Superior temporal gyrus (tissue), 1 donor: Measurements from ENCODE around the gene PDS5A.
"Not testable (repeated sequence)": the region's sequence is repeated elsewhere in the genome, so short reads cannot be mapped to it uniquely, and the experiment has no call there.

ENCODE experiments used
- DNase-seq: peaks from one replicate; pipeline ENCODE4 v3.0.0-alpha.2; 2016; ENCODE audit errors: extremely low spot score

PDS5A gene, protein sequence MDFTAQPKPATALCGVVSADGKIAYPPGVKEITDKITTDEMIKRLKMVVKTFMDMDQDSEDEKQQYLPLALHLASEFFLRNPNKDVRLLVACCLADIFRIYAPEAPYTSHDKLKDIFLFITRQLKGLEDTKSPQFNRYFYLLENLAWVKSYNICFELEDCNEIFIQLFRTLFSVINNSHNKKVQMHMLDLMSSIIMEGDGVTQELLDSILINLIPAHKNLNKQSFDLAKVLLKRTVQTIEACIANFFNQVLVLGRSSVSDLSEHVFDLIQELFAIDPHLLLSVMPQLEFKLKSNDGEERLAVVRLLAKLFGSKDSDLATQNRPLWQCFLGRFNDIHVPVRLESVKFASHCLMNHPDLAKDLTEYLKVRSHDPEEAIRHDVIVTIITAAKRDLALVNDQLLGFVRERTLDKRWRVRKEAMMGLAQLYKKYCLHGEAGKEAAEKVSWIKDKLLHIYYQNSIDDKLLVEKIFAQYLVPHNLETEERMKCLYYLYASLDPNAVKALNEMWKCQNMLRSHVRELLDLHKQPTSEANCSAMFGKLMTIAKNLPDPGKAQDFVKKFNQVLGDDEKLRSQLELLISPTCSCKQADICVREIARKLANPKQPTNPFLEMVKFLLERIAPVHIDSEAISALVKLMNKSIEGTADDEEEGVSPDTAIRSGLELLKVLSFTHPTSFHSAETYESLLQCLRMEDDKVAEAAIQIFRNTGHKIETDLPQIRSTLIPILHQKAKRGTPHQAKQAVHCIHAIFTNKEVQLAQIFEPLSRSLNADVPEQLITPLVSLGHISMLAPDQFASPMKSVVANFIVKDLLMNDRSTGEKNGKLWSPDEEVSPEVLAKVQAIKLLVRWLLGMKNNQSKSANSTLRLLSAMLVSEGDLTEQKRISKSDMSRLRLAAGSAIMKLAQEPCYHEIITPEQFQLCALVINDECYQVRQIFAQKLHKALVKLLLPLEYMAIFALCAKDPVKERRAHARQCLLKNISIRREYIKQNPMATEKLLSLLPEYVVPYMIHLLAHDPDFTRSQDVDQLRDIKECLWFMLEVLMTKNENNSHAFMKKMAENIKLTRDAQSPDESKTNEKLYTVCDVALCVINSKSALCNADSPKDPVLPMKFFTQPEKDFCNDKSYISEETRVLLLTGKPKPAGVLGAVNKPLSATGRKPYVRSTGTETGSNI (N-terminal part only)

DNA sequence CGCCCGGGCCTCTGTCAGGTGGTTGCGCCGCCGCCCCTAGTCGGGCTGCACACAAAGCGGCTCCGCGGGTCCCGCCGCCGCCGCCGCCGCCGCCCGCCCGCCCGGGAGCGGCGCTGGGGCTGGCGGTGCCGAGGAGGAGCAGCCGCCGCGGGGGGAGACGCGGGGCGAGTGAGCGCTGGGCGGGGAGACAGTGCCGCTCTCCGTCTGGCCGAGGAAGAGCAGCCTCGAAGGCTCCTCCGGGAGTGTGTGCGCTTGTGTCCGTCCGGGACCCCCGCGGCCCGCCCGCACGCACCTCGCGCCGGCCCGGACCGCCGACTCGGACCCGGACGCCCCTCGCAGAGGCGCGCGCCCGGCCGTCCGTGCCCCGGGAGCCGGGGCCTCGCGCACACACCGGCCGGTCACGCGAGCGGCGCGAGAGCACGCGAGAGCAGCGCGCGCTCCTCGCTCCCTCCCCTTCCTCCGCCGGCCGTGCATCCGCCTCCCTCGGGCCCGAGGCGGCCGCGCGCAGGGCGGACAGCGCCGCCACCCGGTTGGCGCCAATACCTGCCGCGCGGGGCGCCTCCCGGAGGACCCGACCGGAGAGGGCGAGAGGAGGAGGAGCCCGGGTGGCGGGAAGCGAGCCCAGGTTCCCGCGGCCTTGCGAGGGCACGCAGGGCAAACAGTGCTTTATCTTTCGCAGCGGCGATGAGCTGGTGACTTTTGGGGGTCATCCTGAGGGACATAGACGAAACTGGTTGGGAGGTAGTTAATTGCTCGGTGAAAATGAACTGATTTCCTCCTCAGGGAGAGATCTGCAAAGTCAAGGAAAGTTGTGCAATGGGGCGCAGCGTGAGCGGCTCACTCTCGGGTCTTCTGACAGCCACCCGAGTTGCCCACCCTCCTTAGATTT lies at the start of gene PDS5A:
Gene PDS5A, minus strand, starts transcription at position 423 of the 889 bp plus-strand sequence. CDS start 1,334 bp downstream, outside the sequence.
- DNase-seq: peak; percentile 87

DNA sequence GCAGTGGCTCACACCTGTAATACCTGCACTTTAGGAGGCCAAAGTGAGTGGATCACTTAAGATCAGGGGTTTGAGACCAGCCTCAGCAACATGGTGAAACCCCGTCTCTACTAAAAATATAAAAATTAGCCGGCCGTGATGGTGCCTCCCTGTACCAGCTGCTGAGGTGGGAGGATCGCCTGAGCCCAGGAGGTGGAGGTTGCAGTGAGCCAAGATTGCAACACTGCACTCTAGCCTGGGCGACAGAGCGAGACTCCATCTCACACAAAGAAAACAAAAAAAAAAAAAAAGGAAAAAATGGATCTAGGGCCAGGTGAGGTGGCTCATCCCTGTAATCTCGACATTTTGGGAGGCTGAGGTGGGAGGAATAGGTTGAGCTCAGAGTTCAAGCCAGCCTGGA lies 46.3 kb upstream of the PDS5A start:
- DNase-seq: not testable (repeated sequence)

DNA sequence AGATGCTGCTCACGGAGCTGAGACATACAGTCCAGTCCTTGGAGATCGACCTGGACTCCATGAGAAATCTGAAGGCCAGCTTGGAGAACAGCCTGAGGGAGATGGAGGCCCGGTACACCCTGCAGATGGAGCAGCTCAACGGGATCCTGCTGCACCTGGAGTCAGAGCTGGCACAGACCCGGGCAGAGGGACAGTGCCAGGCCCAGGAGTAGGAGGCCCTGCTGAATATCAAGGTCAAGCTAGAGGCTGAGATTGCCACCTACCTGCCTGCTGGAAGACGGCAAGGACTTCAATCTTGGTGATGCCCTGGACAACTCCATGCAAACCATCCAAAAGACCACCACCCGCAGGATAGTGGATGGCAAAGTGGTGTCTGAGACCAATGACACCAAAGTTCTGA lies 43.4 kb upstream of the PDS5A start:
- not testable (repeated sequence) for DNase-seq

DNA sequence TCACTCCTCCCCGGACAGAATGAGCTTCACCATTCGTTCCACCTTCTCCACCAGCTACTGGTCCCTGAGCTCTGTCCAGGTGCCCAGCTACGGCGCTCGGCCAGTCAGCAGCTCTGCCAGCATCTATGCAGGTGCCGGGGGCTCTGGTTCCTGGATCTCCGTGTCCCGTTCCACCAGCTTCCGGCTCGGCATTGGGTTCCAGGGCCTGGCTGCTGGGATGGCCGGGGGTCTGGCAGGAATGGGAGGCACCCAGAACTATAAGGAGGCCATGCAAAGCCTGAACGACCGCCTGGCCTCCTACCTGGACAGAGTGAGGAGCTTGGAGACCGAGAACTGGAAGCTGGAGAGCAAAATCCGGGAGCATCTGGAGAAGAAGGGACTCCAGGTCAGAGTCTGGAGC lies 42.5 kb upstream of the PDS5A start:
- DNase-seq: no peak

DNA sequence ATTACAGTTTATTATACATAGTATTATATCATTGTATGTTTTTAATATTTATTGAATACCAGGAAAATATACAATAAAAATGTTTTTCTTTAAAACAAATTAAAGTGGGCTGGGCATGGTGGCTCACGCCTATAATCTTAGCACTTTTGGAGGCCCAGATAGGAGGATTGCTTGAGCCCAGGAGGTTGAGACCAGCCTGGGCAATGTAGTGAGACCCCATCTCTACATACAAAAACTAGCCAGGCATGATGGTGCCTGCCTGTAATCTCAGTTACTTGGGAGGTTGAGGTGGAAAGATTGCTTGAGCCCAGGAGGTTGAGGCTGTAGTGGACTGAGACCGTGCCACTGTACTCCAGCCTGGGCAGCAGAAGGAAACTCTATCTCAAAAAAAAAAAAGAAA lies 38.3 kb upstream of the PDS5A start:
- DNase-seq: no peak

DNA sequence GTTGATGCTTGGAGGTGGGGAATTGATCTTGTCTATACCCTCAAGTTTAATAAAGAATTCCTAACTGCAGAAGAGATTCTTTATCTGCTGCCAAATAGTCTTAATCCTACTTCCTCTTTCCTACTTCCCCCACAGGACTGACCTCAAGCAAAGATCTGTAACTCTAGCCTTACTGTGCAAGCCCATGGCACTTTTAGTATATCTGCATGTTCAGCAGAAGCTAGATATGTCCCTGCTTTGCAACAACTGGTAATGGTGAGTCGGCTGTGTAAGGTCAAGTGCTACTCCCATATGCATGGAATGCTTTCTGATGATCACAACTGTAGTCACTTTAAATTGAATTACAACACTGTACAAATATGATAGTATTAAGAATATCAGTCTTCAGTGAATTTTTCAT lies 26.3 kb upstream of the PDS5A start:
- no peak for DNase-seq

DNA sequence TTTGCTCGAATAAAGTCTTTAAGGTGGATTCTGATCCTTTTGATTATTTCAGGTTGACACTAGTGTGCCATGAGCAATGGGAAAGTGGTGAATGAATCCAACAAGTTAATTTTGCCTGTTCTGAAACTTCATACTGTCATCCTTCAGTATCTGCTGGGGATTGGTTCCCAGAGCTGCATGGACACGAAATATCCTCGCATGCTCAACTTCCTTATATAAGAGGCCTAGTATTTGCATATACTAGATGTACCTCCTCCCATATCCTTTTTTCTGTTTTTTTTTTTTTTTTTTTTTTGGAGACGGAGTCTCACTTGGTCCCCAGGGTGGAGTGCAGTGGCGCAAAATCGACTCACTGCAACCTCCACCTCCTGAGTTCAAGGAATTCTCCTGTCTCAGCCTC lies 23.0 kb upstream of the PDS5A start:
- no peak for DNase-seq

DNA sequence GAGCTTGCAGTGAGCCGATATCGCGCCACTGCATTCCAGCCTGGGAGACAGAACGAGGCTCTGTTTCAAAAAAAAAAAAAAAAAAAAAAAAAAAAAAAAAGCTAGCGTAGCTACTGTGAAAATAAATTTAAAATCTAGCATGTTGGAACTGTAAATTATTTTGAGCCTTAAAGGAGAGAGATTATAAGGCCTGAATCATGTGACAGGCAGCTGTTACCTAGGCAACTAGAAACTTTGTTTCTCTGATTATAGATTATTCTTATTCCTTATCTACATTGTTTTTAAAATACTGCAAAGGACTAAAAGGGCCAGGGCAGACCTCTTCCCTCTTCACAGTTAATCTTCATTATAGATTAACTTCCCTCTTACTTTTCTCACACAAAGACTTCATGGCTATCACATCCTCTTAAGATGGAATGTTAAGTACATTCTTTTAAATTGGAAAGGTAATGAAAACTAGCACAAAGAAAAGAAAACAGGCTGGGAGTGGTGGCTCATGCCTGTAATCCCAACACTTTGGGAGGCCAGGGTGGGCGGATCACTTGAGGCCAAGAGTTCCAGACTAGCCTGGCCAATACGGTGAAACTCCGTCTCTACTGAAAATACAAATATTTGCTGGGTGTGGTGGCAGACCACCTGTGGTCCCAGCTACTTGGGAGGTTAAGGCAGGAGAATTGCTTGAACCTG lies 21.1 kb upstream of the PDS5A start:
- DNase-seq: no peak

DNA sequence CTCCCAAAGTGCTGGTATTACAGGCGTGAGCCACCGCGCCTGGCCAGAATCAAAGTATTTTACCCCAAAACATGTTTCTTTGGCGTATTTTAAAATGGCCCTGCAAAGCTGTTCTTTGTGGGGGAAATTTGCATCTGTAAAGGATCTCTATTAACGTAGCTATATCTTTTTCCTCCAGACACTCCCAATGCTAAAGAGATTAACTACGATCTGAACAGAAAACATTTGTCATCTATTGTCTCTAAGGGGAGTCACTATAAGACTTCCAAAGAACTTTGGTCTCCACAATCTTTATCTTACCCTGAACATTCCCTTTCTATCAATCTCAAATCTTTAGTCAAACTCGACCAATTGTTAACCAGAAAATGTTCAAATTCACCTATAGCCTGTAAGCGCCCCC lies 19.1 kb upstream of the PDS5A start:
- no peak for DNase-seq

DNA sequence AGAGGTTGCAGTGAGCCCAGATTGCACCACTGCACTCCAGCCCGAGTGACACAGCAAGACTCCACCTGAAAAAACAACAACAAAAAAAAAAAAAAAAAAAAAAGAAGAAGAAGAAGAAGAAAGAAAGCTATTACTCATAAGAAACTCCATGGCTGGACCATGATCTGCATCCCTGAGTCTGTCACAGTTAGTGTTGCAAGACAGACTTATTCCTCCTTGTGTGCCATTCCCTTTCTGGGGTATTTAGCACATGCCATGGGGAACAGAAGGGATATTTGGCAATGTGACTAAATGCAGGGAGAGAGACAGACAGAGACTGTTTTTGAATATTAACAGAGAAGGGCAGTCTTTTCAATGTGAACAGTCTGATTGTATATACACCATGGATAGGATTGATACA lies 16.7 kb upstream of the PDS5A start:
- no peak for DNase-seq

DNA sequence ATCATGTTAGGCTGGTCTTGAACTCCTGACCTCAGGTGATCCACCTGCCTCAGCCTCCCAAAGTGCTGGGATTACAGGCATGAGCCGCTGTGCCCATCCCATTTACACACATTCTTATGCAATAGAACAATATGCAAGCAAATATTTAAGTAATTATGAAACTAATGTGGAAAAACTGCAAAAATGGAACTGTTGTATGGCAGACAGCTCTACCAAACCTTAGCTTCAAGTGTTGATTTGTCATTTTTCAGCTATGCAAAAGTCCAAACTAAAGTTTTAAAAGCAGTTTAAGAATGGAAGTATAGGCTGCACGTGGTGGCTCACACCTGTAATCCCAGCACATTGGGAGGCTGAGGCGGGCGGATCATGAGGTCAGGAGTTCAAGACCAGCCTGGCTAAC lies 11.7 kb upstream of the PDS5A start:
- not testable (repeated sequence) for DNase-seq

DNA sequence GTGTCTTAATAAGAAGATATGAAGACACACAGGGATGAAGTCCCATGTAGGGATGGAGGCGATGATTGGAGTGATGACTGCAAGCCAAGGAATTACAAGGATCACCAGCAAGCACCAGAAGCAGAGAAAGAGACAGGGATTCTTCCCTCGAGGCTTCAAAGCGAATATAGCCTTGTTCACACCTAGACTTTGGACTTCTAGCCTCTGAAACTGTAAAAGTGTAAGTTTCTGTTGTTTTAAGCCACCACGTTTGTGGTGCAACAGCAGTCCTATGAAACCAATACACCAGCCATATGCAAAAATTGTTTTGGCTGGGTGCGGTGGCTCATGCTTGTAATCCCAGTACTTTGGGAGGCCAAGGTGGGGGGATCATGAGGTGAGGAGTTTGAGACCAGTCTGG lies 9.8 kb upstream of the PDS5A start:
- DNase-seq: no peak

DNA sequence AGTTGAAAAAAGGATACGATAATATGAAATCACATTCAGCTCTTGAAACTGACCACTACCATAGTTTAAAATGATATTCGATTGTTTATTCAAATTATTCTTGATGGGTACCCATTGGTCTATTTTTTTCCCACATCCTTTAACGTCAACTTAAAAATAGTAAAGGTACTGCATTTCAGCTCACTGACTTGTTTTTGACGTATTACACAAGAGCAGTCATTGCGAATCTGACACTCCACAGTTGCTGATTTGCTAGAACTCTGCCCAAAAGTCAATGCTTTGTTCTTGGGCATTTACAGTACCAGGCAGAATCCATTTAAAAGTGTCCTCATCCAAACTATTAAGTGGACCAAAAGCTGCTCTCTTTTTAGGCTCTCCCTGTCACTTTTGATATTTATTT lies 1.2 kb upstream of the PDS5A start:
- DNase-seq: no peak

DNA sequence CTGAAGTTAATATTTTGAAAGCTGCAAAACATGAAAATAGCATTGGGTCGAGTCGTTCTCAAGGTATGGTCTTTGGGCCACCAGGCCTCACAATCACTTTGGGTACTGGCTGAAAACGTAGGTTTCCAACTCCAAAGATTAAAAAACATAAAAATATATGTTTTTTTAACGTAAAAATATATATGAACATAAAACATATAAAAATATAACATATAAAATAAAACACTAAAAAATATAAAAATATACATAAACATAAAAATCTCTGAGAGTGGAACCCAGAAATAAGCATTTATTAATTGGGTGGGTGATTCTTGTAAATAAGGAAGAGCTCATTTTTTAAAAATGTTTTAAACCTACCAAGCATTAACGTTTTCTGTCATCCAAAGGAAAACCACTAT lies 666 bp upstream of the PDS5A start:
- no peak for DNase-seq

DNA sequence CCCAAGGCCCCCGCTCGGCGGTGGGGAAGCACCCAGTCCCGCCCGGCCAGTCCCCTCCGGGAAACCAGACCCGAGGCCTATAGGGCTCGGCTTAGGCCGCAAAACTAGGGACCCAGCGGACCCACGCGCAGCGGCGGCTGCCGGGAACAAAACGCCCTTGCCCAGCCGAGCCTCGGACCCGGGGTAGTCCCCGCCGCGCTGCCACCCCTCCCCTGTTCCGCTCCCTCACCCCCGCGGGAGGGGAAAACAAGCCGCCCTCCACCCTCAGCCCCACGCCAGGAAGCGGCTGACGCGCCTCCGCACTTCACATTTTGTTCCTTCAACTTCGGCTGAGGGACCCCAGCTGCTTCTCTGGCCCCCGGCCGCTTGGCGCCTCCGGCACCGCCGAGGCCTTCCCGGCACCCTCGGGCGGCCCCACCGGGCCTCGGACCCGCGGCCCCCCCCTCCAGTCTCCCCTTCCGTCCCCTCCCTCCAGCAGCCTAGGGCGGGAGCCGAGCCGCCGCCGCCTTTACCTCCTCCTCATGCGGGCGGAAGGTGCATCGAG lies 694 bp downstream of the PDS5A start:
- DNase-seq: peak; percentile 25

DNA sequence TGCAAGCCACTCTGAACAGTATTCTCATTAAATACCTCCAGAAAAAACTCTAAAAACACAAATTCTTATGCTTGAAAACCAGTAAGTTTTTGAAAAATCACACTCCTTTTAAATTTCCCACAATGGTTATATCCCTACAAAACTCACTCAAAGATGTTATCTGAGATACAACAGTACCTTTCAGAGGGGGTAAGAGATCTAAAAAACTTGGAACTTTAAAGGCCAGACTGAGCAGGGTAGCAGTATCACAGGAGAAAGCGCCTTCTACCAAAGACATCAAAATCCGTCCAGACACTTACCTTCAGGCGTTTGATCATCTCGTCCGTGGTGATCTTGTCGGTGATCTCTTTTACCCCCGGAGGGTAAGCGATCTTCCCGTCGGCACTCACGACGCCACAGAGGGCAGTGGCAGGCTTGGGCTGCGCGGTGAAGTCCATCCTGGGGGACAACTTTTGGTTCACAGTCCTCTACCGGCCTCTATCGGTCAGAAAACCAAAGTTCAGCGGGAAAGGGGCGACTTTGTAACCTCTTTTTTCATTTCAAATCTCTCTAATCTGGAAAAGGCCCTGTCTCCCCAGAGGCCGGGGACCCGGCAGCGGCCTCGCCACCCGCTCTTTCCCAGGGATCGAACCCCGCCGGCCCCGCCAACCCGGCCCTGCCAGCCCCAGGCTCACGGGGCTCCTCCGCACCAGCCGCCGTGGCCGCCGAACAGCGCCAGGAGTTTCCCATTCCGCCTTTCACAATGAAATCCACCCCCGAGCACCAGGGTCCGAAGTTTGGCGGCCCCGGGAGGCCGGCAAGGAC lies 1.4 kb downstream of the PDS5A start:
- DNase-seq: peak; percentile 91

DNA sequence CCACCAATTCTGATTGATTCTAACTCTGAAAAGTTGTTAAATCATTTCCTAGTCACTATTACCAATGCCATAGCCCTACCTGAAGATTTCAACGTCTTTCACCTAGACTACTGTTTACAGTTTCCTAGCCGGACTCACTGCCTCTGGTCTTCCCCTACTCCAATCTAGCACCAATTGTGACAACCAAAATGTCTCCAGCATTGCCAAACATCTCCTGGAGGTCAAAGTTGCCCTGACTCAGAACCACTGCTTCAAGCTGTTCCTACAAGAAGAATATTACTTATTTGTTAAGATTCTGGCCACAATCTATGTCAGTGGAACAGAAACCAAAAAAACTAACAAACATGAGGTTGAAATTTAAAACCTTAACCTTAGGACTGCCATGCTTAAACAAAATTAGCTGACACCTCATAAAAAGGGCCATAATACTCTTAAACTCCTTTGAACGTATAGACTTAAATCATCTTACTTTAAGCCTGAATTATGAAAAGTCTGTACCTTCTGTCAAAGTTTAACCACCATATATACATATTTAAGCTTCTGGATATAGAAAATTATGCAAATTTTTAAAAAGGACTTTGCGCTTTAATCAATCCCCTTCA lies 2.1 kb downstream of the PDS5A start:
- no peak for DNase-seq

DNA sequence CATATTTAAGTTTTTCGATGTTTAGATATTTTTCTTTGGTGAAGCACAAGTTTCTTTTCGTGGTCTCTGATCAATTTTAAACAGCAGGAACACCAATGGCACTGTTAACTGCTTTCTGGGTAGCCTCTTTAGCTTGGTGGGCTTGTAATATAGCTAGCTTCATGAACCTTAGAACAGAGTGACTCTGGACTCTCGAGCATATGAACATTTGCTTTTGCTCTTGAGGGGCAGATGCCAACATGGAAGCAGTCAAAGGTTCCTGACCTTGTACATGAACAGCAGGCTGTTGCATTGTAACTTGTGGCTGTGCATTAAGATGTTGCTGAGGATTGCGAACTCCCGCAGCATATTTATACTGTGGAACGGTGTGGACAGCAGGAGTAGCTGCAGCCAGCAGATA lies 4.7 kb downstream of the PDS5A start:
- DNase-seq: not testable (repeated sequence)
